HG03521 (cell line): ENCODE results near the gene DCDC2C.

ENCODE experiments used
- ATAC-seq: cut with Tn5 transposase; IDR thresholded peaks from one replicate; pipeline ENCODE4 v1.9.1; 2021; ENCODE audit warnings: mild to moderate bottlenecking, moderate library complexity; ENCODE audit not compliant: unreplicated experiment

DCDC2C gene

GRCh38 chr2:3742743-3743508 lies 39.6 kb downstream of the DCDC2C start:
- no peak for ATAC-seq

- ATAC-seq = no peak
Measured at GRCh38 chr2:3743951-3744555, 40.7 kb downstream of the DCDC2C start.

DNA sequence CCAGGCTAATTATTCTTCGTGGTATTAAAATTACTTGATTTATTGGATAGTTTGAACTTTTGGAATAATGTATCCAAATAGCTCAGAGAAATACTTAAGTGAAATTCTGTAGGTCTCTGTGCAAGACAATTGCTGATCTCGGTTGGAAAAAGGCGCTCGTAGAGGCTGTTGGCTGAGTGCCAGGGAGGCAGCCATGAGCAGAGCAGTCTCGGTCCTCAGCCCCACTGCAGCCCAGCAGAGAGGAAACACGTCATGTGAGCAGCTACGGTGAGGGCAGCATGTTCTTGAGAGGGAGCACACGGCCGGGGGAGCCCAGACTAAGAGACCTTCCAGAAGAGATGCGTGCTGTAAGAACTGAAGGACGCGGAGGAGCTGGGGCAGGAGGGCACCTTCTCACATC lies 42.5 kb downstream of the DCDC2C start:
- no peak for ATAC-seq

DNA sequence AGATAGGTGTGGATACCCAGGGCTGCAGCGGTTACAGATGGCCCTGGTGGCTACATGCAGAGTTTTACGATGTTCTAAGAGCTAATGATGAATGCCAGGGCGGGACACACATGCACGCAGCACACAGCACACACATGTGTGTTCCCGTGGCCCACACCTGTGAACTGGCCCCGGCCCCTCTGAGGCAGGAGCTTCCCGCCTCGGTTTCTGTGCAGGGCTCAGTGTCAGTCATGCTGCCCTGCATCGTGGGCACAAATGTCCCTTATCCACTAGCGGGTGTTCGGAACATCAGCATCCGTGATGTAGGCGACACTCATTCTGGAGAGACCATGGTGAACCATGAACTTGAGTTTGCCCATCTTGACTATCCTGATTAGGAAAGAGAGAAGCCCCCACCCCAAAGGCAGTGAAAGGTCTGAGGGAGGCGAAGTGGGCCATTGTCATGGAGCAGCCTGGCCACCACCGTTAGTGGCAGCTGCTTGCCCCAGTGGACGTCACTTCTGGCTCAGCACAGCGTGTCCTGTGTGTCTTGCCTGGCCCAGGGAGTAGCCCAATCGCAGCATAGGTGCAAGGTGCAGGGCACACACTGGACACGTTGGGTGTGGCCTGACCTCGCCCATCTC lies 43.8 kb downstream of the DCDC2C start:
- no peak for ATAC-seq

GRCh38 chr2:3747826-3748225 lies 44.5 kb downstream of the DCDC2C start:
- ATAC-seq = no peak

GRCh38 chr2:3749201-3749600 lies 45.8 kb downstream of the DCDC2C start:
- no peak for ATAC-seq

- no peak for ATAC-seq
Measured at GRCh38 chr2:3751251-3751650, 47.9 kb downstream of the DCDC2C start.

- ATAC-seq = no peak
Measured at GRCh38 chr2:3751806-3752205, 48.4 kb downstream of the DCDC2C start.

- no peak for ATAC-seq
Measured at GRCh38 chr2:3752376-3752775, 49.0 kb downstream of the DCDC2C start.

DNA sequence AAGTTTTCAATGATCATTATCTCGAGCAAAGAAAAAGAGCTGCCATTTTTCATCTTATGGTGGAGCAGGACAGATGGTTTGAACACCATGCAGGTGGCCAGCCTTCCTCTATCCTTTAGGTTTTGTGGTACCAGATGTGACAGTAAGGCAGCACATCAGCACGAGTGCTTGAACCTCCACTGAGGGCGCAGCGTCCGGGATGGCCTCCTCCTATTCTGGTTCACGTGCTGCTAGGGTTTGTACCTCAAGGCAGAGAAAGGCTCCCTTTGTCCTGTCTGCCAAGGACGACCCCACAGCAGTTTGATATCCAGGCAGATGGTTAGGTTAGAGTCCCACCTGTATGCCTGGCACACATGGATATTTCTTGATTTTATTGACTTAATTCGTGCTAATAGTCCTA lies 50.2 kb downstream of the DCDC2C start:
- ATAC-seq = no peak

DNA sequence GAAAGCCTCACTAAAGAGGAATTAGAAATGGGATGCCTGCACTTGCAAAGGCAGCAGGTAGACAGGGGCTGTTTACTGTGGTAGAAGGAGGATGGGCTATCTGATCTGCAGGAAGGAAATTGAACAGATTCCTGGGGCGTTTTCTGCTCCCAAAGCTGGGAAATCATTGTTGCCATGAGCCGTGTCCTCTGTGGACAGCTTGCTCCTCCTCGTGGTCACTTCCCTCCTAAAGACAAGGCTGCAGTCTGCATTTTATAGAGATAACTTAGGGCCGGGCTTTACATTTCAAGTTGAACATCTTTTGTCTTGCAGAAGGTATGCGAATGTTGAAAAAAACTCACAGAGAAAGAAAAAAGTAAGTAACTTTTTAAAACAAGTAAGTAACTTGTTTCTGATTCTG lies 50.9 kb downstream of the DCDC2C start:
- no peak for ATAC-seq

- ATAC-seq = no peak
Measured at GRCh38 chr2:3754795-3755194, 51.4 kb downstream of the DCDC2C start.

GRCh38 chr2:3755277-3755676 lies 51.9 kb downstream of the DCDC2C start:
- no peak for ATAC-seq

DNA sequence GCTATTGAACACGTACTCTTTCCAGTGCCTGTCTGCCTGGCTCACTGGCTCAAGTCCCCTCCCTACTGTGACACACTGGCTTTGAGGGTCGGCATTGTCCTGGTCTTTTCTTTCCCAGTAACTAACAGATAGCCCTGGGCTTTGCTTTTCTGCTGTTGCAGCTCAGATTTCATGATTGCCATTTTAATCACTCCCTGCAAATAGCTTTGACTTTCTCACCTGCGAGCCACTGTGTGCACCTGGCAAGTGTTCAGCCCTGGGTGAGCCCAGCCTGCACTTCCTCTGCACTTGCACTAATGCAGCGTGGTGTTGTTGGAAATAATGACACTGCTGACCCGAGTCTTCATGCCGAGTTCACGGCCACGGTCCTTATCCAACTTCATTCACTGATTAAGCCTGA lies 52.9 kb downstream of the DCDC2C start:
- ATAC-seq = no peak

- no peak for ATAC-seq
Measured at GRCh38 chr2:3758906-3759305, 55.5 kb downstream of the DCDC2C start.

DNA sequence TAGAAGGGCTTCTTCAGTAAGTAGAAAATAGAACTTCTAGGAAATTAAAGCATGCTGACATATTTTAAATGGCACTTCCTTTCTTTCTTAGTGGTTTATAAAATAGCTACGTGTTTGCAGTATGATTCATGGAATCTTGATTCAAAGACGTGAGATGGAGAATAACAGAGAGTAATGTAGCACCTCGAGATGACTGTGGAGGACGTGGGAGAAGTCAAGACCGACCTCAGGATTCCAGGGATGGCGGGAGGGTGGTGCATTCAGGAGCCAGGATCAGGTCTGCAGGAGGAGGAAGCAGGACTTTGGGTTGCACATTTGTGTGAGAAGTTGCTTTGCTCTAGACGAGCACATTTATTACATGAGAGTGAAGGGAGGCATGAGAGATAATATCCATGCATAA lies 56.0 kb downstream of the DCDC2C start:
- no peak for ATAC-seq

- ATAC-seq = no peak
Measured at GRCh38 chr2:3759761-3760160, 56.4 kb downstream of the DCDC2C start.

GRCh38 chr2:3761272-3761671 lies 57.9 kb downstream of the DCDC2C start:
- no peak for ATAC-seq

DNA sequence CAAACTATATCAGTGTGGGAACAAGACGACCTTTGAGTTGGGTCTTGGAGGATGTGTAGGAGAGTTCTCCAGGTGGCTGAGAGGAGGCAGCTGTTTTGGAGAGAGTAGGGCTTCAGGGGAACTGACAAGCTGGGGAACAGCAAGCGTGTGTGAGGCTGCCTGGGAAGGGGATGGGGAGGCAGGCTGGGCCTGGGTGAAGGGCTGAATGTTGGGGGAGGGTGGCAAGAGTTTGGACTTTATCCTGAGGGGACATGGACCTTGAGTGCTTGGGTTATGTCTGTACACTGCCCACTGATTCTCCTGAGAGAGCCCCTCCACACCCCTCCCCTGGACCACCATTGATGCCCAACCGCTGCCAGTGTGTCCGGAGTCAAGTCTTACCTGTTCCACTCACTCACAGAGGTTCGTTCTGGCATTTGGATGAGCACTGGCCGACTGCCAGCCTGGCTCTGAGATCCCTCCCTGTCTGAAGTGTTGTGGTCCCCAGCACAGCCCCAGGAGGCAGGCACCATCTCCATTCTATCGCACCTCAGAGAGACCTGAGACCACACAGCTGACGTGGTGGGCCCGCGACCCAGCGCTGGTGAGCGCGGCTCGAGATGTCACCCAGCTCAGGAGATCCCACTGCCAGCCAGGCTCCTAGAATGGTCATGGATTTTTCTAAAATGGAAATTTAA lies 59.5 kb downstream of the DCDC2C start:
- no peak for ATAC-seq

DNA sequence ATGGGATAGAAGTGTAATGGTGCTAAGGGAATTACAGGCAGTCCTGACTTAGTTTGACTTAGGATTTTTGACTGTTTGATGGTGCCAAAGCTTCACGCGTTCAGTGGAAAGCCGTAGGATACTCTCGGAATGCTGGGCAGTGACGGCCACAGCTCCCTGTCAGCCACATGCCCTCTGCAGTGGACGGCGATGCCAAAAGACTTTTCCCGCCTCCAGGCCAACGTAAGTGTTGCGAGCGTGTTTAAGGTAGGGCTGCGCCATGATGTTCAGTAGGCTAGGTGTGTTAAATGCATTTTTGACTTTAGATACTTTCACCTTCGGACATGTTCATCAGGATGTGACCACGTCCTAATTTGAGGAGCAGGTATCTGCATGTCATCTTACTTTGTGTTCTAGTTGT lies 63.4 kb downstream of the DCDC2C start:
- ATAC-seq = no peak

GRCh38 chr2:3768960-3769765 lies 65.8 kb downstream of the DCDC2C start:
- ATAC-seq = no peak
